ENCODE data around the gene CKS2.

CKS2 gene

GRCh38 chr9:89314955-89315354 is 4.0 kb downstream of the CKS2 start:
- Mint-ChIP-seq H3K9me3 (no peaks in the 10 kb centered on the region), H3K27me3 (ENCODE audit: low read depth, poor library complexity) (no peaks in the 10 kb centered on the region), H3K36me3 (ENCODE audit: low read depth) (peaks cover 29% of the 10 kb centered on the region), H3K4me3 (peak overlapping the region; percentile 95), H3K27ac (peak overlapping the region; percentile 87), H3K4me1 (peaks cover 72% of the 10 kb centered on the region)
- no peak for DNase-seq
- TF ChIP-seq, protein P1, sequence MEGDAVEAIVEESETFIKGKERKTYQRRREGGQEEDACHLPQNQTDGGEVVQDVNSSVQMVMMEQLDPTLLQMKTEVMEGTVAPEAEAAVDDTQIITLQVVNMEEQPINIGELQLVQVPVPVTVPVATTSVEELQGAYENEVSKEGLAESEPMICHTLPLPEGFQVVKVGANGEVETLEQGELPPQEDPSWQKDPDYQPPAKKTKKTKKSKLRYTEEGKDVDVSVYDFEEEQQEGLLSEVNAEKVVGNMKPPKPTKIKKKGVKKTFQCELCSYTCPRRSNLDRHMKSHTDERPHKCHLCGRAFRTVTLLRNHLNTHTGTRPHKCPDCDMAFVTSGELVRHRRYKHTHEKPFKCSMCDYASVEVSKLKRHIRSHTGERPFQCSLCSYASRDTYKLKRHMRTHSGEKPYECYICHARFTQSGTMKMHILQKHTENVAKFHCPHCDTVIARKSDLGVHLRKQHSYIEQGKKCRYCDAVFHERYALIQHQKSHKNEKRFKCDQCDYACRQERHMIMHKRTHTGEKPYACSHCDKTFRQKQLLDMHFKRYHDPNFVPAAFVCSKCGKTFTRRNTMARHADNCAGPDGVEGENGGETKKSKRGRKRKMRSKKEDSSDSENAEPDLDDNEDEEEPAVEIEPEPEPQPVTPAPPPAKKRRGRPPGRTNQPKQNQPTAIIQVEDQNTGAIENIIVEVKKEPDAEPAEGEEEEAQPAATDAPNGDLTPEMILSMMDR (IDR thresholded peaks at IDR 0.05), result no peak

DNA sequence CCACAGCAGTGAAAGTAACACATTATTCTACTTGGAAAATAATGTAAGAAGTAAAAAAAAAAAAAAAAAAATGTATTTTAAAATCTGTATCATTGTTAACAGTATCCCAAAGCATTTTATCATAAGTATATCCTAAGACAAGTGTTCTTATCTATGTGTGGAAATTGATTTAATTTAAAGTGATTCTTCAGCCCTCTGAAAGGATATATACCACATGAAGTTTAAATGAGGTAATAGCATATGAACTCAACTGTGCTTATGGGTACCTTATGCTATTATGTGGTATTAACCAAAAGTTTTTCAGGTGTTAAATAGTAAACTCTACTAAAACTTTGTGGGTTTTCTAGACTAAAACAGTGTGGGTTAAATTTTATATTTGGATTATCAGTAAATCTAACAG is 4.5 kb downstream of the CKS2 start:
- H3K36me3 Mint-ChIP-seq (ENCODE audit: low read depth), result peaks cover 32% of the 10 kb centered on the region
- no peaks in the 10 kb centered on the region for H3K27me3 Mint-ChIP-seq (ENCODE audit: low read depth, poor library complexity)
- DNase-seq, result no peak
- no peaks in the 10 kb centered on the region for H3K9me3 Mint-ChIP-seq
- no peak overlapping the region for H3K4me3 Mint-ChIP-seq
- H3K4me1 Mint-ChIP-seq, result peaks cover 73% of the 10 kb centered on the region
- TF ChIP-seq, protein P1 (IDR thresholded peaks at IDR 0.05), result no peak
- peak overlapping the region; percentile 87 for H3K27ac Mint-ChIP-seq

- peaks cover 50% of the 10 kb centered on the region for H3K36me3 Mint-ChIP-seq (ENCODE audit: low read depth)
- peak overlapping the region; percentile 82 for H3K4me3 Mint-ChIP-seq
- H3K27me3 Mint-ChIP-seq (ENCODE audit: low read depth, poor library complexity), result no peaks in the 10 kb centered on the region
- DNase-seq, result no peak
- H3K9me3 Mint-ChIP-seq, result no peaks in the 10 kb centered on the region
- TF ChIP-seq, protein P1 (IDR thresholded peaks at IDR 0.05), result no peak
- peak overlapping the region; percentile 92 for H3K27ac Mint-ChIP-seq
- peaks cover 87% of the 10 kb centered on the region for H3K4me1 Mint-ChIP-seq
Measured at GRCh38 chr9:89317282-89317681, 6.3 kb downstream of the CKS2 start.

- TF ChIP-seq, protein P1 (IDR thresholded peaks at IDR 0.05), result no peak
- peaks cover 89% of the 10 kb centered on the region for H3K4me1 Mint-ChIP-seq
Measured at GRCh38 chr9:89318123-89319014, 7.4 kb downstream of the CKS2 start, which contains the start of gene SECISBP2. TSS of gene SECISBP2 (plus strand) at chr9:89318500. CDS start at chr9:89318577, 77 bp downstream.

DNA sequence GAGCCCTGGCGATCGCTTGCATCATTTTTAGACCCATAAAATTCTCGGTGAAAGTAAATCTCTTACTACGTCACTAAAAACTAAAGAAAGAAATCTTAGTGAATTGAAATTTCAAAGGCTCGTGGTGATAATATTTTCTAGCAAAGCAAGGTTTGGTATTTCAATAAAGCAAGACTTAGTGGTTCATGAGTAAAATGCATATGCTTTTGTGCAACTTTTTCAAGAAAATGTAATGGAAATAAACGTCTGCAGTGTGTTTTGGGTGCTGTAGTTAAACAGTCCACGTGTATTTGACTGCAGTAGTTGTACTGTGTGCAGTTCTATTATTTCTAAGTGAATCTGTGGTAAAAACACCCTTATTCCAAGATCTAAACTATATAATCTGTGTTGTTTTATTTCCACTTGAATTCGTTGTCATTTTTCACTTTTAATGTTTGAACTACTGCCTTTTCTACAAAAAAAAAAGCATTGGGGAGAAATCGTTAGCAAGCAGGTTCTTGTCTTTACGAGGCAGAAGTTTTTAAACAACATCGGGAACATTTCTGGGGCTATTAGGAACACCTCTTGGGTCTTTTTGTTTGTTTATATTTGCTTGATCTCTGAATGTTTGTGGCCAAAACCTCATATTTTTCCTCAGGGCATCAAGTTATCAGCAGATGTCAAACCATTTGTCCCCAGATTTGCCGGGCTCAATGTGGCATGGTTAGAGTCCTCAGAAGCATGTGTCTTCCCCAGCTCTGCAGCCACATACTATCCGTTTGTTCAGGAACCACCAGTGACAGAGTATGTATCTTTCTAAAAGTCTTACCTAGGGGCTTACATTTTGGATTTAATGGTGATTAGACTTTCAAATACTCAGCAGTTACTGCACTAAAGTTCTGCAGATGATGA is 8.3 kb downstream of the CKS2 start:
- Mint-ChIP-seq H3K27ac (peak overlapping the region; percentile 99), H3K4me3 (peak overlapping the region; percentile 94), H3K4me1 (peaks cover 85% of the 10 kb centered on the region), H3K27me3 (ENCODE audit: low read depth, poor library complexity) (peaks cover 2% of the 10 kb centered on the region), H3K36me3 (ENCODE audit: low read depth) (peaks cover 55% of the 10 kb centered on the region), H3K9me3 (no peaks in the 10 kb centered on the region)
- TF ChIP-seq, protein P1 (IDR thresholded peaks at IDR 0.05), result peak; percentile 77
- DNase-seq, result no peak

More at GRCh38 chr9:89318123-89319014, 7.4 kb downstream of the CKS2 start, which contains the start of gene SECISBP2:
- Mint-ChIP-seq H3K4me3 (peak within 1 kb of the TSS; percentile 94), H3K36me3 (ENCODE audit: low read depth) (peaks cover 55% of the 10 kb centered on the region), H3K9me3 (no peaks in the 10 kb centered on the region), H3K27ac (peak within 1 kb of the TSS; percentile 99), H3K27me3 (ENCODE audit: low read depth, poor library complexity) (peaks cover 2% of the 10 kb centered on the region)
- peak; percentile 92 for DNase-seq
